HepG2 (cell line): ENCODE results near the gene EHBP1. TPM values are rescaled to one million over a fixed set of nuclear protein-coding genes. Genes with fewer than 3 reads are reported as not detected.

Source experiments
- BRCA1 ChIP-seq: sonication (generic); formaldehyde crosslinking; IDR thresholded peaks from 2 replicates; pipeline ENCODE4 v1.4.0; 2020; ENCODE audit warnings: missing genetic modification reagents
- HNRNPLL ChIP-seq: fragments of 200-400 bp; formaldehyde crosslinking; IDR thresholded peaks from 2 replicates; pipeline ENCODE4 v1.6.1; 2017; ENCODE audit warnings: mild to moderate bottlenecking, low read depth, low read length; ENCODE audit not compliant: poor library complexity, severe bottlenecking
- KMT2B ChIP-seq: IDR thresholded peaks from 2 replicates; pipeline ENCODE4 v1.6.1; 2016; ENCODE audit warnings: missing genetic modification reagents, missing compliant biosample characterization
- MIER3 ChIP-seq: IDR thresholded peaks from 2 replicates; pipeline ENCODE4 v1.6.1; 2016; ENCODE audit warnings: missing compliant biosample characterization, borderline replicate concordance
- MIXL1 ChIP-seq: IDR thresholded peaks from 2 replicates; pipeline ENCODE4 v1.6.1; 2016
- SIN3A ChIP-seq: IDR thresholded peaks from 2 replicates; pipeline ENCODE4 v1.6.1; 2011; ENCODE audit warnings: low read depth, mild to moderate bottlenecking, control low read depth, low read length, borderline replicate concordance
- SMAD1 ChIP-seq: sonication (generic); formaldehyde crosslinking; IDR thresholded peaks from 2 replicates; pipeline ENCODE4 v1.4.0; 2020; ENCODE audit warnings: missing genetic modification reagents, low read depth, mild to moderate bottlenecking, borderline replicate concordance
- TAF1 ChIP-seq: sonication (generic); formaldehyde crosslinking; IDR thresholded peaks from 2 replicates; pipeline ENCODE4 v1.4.0; 2020; ENCODE audit warnings: missing genetic modification reagents
- ZFP90 ChIP-seq: sonication (generic); formaldehyde crosslinking; IDR thresholded peaks from 2 replicates; pipeline ENCODE4 v1.8.0; 2022; ENCODE audit warnings: missing genetic modification reagents, mild to moderate bottlenecking, inconsistent platforms, borderline replicate concordance
- ZNF20 ChIP-seq: sonication (generic); formaldehyde crosslinking; IDR thresholded peaks from 2 replicates; pipeline ENCODE4 v1.4.0; 2020; ENCODE audit warnings: mild to moderate bottlenecking, moderate library complexity, missing genetic modification reagents
- ZNF263 ChIP-seq: sonication (generic); formaldehyde crosslinking; IDR thresholded peaks from 2 replicates; pipeline ENCODE4 v1.4.0; 2020; ENCODE audit warnings: missing genetic modification reagents
- ZNF335 ChIP-seq: sonication (generic); formaldehyde crosslinking; IDR thresholded peaks from 2 replicates; pipeline ENCODE4 v1.4.0; 2020; ENCODE audit warnings: missing genetic modification reagents
- ZNF337 ChIP-seq: sonication (generic); formaldehyde crosslinking; IDR thresholded peaks from 2 replicates; pipeline ENCODE4 v1.5.1; 2020; ENCODE audit warnings: missing genetic modification reagents, low read depth, mild to moderate bottlenecking, borderline replicate concordance
- ZNF446 ChIP-seq: sonication (generic); formaldehyde crosslinking; IDR thresholded peaks from 2 replicates; pipeline ENCODE4 v1.5.0; 2020; ENCODE audit warnings: mild to moderate bottlenecking, missing genetic modification reagents
- ZNF768 ChIP-seq: sonication (generic); formaldehyde crosslinking; IDR thresholded peaks from 2 replicates; pipeline ENCODE4 v1.4.0; 2020; ENCODE audit warnings: missing genetic modification reagents
- ZNF781 ChIP-seq: sonication (generic); formaldehyde crosslinking; IDR thresholded peaks from 2 replicates; pipeline ENCODE4 v1.5.1; 2020; ENCODE audit warnings: borderline replicate concordance, mild to moderate bottlenecking, missing genetic modification reagents; ENCODE audit errors: not compliant biosample characterization
- ZSCAN29 ChIP-seq: sonication (generic); formaldehyde crosslinking; conservative IDR thresholded peaks from 2 replicates; pipeline ENCODE4 v1.4.0; 2020; ENCODE audit warnings: mild to moderate bottlenecking, missing genetic modification reagents
- polyA plus RNA-seq, 8 experiments: library from polyadenylated mRNA; depleted of rRNA in 3 of 8; stranded (reverse) in 7 of 8; unstranded in 1 of 8; fragments of >200 nt; fragmentation: Illumina TruSeq in 4 of 8; extraction: Trizol in 4 of 8; gene quantifications; 2 replicates each; pipeline versions ENCODE4 v1.2.1 to v1.2.3, GENCODE V29; 2011 to 2016; ENCODE audit warnings: low read depth in 4 of 8, missing spikeins in 1 of 8, mixed read lengths in 1 of 8; ENCODE audit not compliant: insufficient read depth in 1 of 8
- total RNA-seq, 5 experiments: library from RNA; depleted of rRNA; stranded (reverse); fragments of >200 nt; fragmentation: Illumina TruSeq; extraction: Trizol; gene quantifications; 2 replicates each; pipeline ENCODE4 v1.2.3, GENCODE V29; 2016; ENCODE audit warnings: low read depth in 1 of 5
- TF ChIP-seq, protein P1 (sequence below): IDR thresholded peaks from 2 replicates; pipeline ENCODE4 v1.6.1; 2012; ENCODE audit warnings: low read depth, low read length, improper control_type of control experiment
- TF ChIP-seq, protein P2 (sequence below): sonication (generic); formaldehyde crosslinking; conservative IDR thresholded peaks from 2 replicates; pipeline ENCODE4 v1.4.0; 2020; ENCODE audit warnings: missing genetic modification reagents
- TF ChIP-seq, protein P3 (sequence below): sonication (generic); formaldehyde crosslinking; conservative IDR thresholded peaks from 2 replicates; pipeline ENCODE4 v1.8.1; 2023; ENCODE audit warnings: missing genetic modification reagents
- TF ChIP-seq, protein P4 (sequence below): sonication (generic); formaldehyde crosslinking; IDR thresholded peaks from 2 replicates; pipeline ENCODE4 v1.4.0; 2020; ENCODE audit warnings: missing genetic modification reagents
- TF ChIP-seq, protein P5 (sequence below): sonication (generic); formaldehyde crosslinking; IDR thresholded peaks from 2 replicates; pipeline ENCODE4 v1.8.1; 2022; ENCODE audit warnings: mild to moderate bottlenecking, missing genetic modification reagents

EHBP1 gene
- total and polyA plus RNA-seq, 2 of the 13 experiments (the other 11 are each of a cell fraction or from before 2014, with no cell fraction given): 93.5 to 146 TPM

DNA sequence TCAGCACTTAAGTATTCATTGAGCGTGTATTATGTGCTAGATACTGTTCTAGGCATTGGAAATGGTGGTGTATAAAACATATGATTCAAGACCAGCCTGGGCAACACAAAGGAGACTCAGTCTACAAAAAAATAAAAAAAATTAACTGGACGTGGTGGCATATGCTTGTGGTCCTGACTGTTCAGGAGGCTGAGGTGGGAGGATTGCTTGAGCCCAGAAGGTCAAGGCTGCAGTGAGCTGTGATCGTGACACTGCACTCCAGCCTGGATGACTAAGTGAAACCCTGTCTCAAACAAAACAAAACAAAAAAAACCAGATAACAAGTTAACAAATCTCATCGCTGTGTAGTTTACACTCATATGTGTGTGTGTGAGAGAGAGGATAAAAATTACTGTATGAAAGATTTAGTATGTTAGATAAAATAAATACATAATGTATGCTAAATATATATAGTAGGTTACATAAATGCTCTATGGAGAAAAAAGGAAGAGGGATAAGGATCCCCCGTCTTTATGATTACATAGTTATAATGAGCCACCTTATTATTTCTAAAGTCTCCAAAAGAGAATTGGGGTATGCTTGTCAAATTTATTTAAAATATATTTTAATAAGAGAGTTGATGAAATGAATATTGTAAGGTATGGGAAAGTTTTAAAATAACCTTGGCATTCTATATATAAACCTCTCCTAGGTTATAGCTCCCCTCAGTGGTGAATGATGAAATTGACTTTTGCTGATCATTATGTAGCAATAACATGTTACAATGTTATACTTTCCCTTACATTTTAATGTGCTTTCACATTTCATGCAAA lies 69.2 kb downstream of the EHBP1 start (continued):
- TF ChIP-seq, protein P1, sequence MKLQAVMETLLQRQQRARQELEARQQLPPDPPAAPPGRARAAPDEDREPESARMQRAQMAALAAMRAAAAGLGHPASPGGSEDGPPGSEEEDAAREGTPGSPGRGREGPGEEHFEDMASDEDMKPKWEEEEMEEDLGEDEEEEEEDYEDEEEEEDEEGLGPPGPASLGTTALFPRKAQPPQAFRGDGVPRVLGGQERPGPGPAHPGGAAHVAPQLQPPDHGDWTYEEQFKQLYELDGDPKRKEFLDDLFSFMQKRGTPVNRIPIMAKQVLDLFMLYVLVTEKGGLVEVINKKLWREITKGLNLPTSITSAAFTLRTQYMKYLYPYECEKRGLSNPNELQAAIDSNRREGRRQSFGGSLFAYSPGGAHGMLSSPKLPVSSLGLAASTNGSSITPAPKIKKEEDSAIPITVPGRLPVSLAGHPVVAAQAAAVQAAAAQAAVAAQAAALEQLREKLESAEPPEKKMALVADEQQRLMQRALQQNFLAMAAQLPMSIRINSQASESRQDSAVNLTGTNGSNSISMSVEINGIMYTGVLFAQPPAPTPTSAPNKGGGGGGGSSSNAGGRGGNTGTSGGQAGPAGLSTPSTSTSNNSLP: peak; percentile 58; the same call in 1 of the 2 replicates
- TF ChIP-seq SMAD1: no peak
- no peak for TF ChIP-seq HNRNPLL
- no peak for TF ChIP-seq ZSCAN29 (CRISPR knock-in tag)
- no peak for TF ChIP-seq MIXL1 (CRISPR knock-in tag)
- peak; percentile 24; the same call in 1 of the 2 replicates for TF ChIP-seq BRCA1 (CRISPR knock-in tag)
- TF ChIP-seq ZNF781: no peak
- TF ChIP-seq, protein P2, sequence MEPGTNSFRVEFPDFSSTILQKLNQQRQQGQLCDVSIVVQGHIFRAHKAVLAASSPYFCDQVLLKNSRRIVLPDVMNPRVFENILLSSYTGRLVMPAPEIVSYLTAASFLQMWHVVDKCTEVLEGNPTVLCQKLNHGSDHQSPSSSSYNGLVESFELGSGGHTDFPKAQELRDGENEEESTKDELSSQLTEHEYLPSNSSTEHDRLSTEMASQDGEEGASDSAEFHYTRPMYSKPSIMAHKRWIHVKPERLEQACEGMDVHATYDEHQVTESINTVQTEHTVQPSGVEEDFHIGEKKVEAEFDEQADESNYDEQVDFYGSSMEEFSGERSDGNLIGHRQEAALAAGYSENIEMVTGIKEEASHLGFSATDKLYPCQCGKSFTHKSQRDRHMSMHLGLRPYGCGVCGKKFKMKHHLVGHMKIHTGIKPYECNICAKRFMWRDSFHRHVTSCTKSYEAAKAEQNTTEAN (CRISPR knock-in tag): no peak
- TF ChIP-seq KMT2B (CRISPR knock-in tag): no peak
- no peak for TF ChIP-seq ZNF335 (CRISPR knock-in tag)
- no peak for TF ChIP-seq SIN3A
- TF ChIP-seq TAF1 (CRISPR knock-in tag): no peak
- TF ChIP-seq, protein P3, sequence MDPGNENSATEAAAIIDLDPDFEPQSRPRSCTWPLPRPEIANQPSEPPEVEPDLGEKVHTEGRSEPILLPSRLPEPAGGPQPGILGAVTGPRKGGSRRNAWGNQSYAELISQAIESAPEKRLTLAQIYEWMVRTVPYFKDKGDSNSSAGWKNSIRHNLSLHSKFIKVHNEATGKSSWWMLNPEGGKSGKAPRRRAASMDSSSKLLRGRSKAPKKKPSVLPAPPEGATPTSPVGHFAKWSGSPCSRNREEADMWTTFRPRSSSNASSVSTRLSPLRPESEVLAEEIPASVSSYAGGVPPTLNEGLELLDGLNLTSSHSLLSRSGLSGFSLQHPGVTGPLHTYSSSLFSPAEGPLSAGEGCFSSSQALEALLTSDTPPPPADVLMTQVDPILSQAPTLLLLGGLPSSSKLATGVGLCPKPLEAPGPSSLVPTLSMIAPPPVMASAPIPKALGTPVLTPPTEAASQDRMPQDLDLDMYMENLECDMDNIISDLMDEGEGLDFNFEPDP (CRISPR knock-in tag): no peak
- TF ChIP-seq ZNF337 (CRISPR knock-in tag): no peak
- TF ChIP-seq, protein P4, sequence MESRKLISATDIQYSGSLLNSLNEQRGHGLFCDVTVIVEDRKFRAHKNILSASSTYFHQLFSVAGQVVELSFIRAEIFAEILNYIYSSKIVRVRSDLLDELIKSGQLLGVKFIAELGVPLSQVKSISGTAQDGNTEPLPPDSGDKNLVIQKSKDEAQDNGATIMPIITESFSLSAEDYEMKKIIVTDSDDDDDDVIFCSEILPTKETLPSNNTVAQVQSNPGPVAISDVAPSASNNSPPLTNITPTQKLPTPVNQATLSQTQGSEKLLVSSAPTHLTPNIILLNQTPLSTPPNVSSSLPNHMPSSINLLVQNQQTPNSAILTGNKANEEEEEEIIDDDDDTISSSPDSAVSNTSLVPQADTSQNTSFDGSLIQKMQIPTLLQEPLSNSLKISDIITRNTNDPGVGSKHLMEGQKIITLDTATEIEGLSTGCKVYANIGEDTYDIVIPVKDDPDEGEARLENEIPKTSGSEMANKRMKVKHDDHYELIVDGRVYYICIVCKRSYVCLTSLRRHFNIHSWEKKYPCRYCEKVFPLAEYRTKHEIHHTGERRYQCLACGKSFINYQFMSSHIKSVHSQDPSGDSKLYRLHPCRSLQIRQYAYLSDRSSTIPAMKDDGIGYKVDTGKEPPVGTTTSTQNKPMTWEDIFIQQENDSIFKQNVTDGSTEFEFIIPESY (CRISPR knock-in tag): peak; percentile 46; the same call in 1 of the 2 replicates
- TF ChIP-seq ZFP90: no peak
- no peak for TF ChIP-seq MIER3 (CRISPR knock-in tag)
- TF ChIP-seq, protein P5, sequence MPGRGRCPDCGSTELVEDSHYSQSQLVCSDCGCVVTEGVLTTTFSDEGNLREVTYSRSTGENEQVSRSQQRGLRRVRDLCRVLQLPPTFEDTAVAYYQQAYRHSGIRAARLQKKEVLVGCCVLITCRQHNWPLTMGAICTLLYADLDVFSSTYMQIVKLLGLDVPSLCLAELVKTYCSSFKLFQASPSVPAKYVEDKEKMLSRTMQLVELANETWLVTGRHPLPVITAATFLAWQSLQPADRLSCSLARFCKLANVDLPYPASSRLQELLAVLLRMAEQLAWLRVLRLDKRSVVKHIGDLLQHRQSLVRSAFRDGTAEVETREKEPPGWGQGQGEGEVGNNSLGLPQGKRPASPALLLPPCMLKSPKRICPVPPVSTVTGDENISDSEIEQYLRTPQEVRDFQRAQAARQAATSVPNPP: no peak
- no peak for TF ChIP-seq ZNF768 (CRISPR knock-in tag)
- TF ChIP-seq ZNF20 (CRISPR knock-in tag): no peak
- no peak for TF ChIP-seq ZNF446 (CRISPR knock-in tag)
- TF ChIP-seq ZNF263 (CRISPR knock-in tag): peak; percentile 48; the same call in 1 of the 2 replicates
